Panc1 (cell line): Measurements from ENCODE around the gene ITGAX. TPM values are rescaled to one million over a fixed set of nuclear protein-coding genes. Genes with fewer than 3 reads are reported as not detected.

Experiments
- ATAC-seq: fragments of 200-7000 bp; cut with Tn5 transposase; 2 replicates; pipeline ENCODE4 v1.9.1; 2020; ENCODE audit warnings: mild to moderate bottlenecking, moderate library complexity
- BruUV-seq: library from RNA; stranded (reverse); fragments of 400-500 nt; replicated peaks from 2 replicates; lab custom pipeline; 2021; lab: Mats Ljungman, UMichigan
- CTCF ChIA-PET: fragments of 300-600 bp; sonication (Branson Sonifier 250); formaldehyde crosslinking; loops from one replicate; lab custom pipeline; 2022; ENCODE audit warnings: antibody characterized with exemption; lab: Charles Lee
- POLR2A ChIA-PET: fragments of 300-600 bp; sonication (Branson Sonifier 250); formaldehyde crosslinking; loops from one replicate; lab custom pipeline; 2022; ENCODE audit warnings: antibody characterized with exemption; lab: Charles Lee
- DNase-seq: peaks from one replicate; pipeline ENCODE4 v3.0.0-alpha.2; 2010; ENCODE audit warnings: low read depth, low spot score
- H3K27ac ChIP-seq: 2 replicates; pipeline ENCODE4 v1.5.1; 2011; ENCODE audit warnings: mild to moderate bottlenecking, low read length, inconsistent platforms
- H3K27me3 ChIP-seq: fragments of 200-500 bp; sonication (Bioruptor generic); 2 replicates; pipeline ENCODE4 v1.6.0; 2014; ENCODE audit warnings: low read length, inconsistent platforms; ENCODE audit not compliant: control insufficient read depth, insufficient read depth
- H3K36me3 ChIP-seq: fragments of 200-500 bp; sonication (Bioruptor generic); 2 replicates; pipeline ENCODE4 v1.5.1; 2014; ENCODE audit warnings: inconsistent platforms, mild to moderate bottlenecking, low read length, moderate library complexity; ENCODE audit not compliant: control insufficient read depth, insufficient read depth
- H3K4me1 ChIP-seq: 2 replicates; pipeline ENCODE4 v1.5.1; 2011; ENCODE audit warnings: inconsistent platforms, mild to moderate bottlenecking, low read length, moderate library complexity; ENCODE audit not compliant: control insufficient read depth, insufficient read depth
- H3K4me3 ChIP-seq, 2 experiments: 2 replicates each; pipeline ENCODE4 v1.5.1; 2011 to 2012; ENCODE audit warnings: low read depth in 2 of 2, low read length in 2 of 2, mild to moderate bottlenecking in 2 of 2, inconsistent platforms in 1 of 2, moderate library complexity in 1 of 2
- H3K9me3 ChIP-seq: fragments of 200-500 bp; sonication (Bioruptor generic); 2 replicates; pipeline ENCODE4 v1.5.1; 2014; ENCODE audit warnings: low read depth, mild to moderate bottlenecking, inconsistent platforms, low read length, moderate library complexity; ENCODE audit not compliant: control insufficient read depth, insufficient read depth
- POLR2AphosphoS5 ChIP-seq: IDR thresholded peaks from 2 replicates; pipeline ENCODE4 v1.6.1; 2012; ENCODE audit warnings: mild to moderate bottlenecking, low read depth, low read length, moderate library complexity
- REST ChIP-seq, 2 experiments: IDR thresholded peaks; 2 replicates each; pipeline ENCODE4 v1.6.1; 2011 to 2012; ENCODE audit warnings: low read depth in 2 of 2, control low read depth in 1 of 2, low read length in 1 of 2, mild to moderate bottlenecking in 1 of 2, moderate library complexity in 1 of 2; ENCODE audit not compliant: insufficient read depth in 1 of 2
- SIN3A ChIP-seq: IDR thresholded peaks from 2 replicates; pipeline ENCODE4 v1.6.1; 2012; ENCODE audit warnings: low read depth, mild to moderate bottlenecking, low read length, moderate library complexity, borderline replicate concordance; ENCODE audit not compliant: insufficient read depth
- TCF7L2 ChIP-seq: IDR thresholded peaks from 2 replicates; pipeline ENCODE4 v1.6.1; 2011; ENCODE audit warnings: mild to moderate bottlenecking, low read depth, low read length, inconsistent platforms
- in situ Hi-C: cut with HindIII; loops from 2 replicates; pipeline ENCODE4 v1.10.0; 2016; ENCODE audit warnings: low sequenced_read_pairs, low pct_unique_long_range_greater_than_20kb
- intact Hi-C: fragments of 100-400 bp; cut with micrococcal nuclease; formaldehyde crosslinking; loops from one replicate; pipeline ENCODE4 v1.10.0; 2022; ENCODE audit not compliant: unreplicated experiment
- total RNA-seq: library from RNA; stranded (reverse); gene quantifications from one replicate; pipeline ENCODE4 v1.2.1, GENCODE V29; 2021; ENCODE audit not compliant: unreplicated experiment
- TF ChIP-seq, protein P1 (sequence below): fragments of 450-650 bp; IDR thresholded peaks from 2 replicates; pipeline ENCODE4 v1.5.1; 2017; ENCODE audit warnings: mild to moderate bottlenecking

The ITGAX gene
- total RNA-seq, 1 experiment from 2014 or later = 0.49 TPM

DNA sequence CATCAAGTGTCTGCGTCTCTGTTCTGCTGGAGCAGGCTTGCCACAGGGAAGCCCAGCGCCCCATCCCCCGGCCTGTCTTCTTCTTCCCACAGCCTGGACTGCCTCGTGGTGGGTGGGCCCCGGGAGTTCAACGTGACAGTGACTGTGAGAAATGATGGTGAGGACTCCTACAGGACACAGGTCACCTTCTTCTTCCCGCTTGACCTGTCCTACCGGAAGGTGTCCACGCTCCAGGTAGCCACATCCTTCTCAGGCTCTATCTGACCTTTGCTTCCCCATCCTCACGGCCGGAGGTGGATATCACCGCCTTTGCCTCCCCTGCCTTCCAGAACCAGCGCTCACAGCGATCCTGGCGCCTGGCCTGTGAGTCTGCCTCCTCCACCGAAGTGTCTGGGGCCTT is 29.8 kb upstream of the ITGAX start:
- Histone ChIP-seq H3K27ac (no peak overlapping the region), H3K4me1 (no peaks in the 10 kb centered on the region), H3K27me3 (no peaks in the 10 kb centered on the region), H3K36me3 (no peaks in the 10 kb centered on the region), H3K9me3 (peaks cover 11% of the 10 kb centered on the region; the same call in 1 of the 2 replicates), H3K4me3 (no peak overlapping the region)
- TF ChIP-seq POLR2AphosphoS5 (no peak), TCF7L2 (no peak), SIN3A (no peak), REST (IDR thresholded peaks at IDR 0.05; ENCODE audit: insufficient read depth in 1 of 2, low read depth in 2 of 2, low read length in 1 of 2) (no peak)
- TF ChIP-seq, protein P1, sequence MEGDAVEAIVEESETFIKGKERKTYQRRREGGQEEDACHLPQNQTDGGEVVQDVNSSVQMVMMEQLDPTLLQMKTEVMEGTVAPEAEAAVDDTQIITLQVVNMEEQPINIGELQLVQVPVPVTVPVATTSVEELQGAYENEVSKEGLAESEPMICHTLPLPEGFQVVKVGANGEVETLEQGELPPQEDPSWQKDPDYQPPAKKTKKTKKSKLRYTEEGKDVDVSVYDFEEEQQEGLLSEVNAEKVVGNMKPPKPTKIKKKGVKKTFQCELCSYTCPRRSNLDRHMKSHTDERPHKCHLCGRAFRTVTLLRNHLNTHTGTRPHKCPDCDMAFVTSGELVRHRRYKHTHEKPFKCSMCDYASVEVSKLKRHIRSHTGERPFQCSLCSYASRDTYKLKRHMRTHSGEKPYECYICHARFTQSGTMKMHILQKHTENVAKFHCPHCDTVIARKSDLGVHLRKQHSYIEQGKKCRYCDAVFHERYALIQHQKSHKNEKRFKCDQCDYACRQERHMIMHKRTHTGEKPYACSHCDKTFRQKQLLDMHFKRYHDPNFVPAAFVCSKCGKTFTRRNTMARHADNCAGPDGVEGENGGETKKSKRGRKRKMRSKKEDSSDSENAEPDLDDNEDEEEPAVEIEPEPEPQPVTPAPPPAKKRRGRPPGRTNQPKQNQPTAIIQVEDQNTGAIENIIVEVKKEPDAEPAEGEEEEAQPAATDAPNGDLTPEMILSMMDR = no peak
- ATAC-seq (no peak), DNase-seq (no peak)
- BruUV-seq = no TSS peak
- in situ Hi-C loops = no loop called here
- CTCF ChIA-PET = no interaction called here
- POLR2A ChIA-PET = no interaction called here
- intact Hi-C loops = no loop called here

DNA sequence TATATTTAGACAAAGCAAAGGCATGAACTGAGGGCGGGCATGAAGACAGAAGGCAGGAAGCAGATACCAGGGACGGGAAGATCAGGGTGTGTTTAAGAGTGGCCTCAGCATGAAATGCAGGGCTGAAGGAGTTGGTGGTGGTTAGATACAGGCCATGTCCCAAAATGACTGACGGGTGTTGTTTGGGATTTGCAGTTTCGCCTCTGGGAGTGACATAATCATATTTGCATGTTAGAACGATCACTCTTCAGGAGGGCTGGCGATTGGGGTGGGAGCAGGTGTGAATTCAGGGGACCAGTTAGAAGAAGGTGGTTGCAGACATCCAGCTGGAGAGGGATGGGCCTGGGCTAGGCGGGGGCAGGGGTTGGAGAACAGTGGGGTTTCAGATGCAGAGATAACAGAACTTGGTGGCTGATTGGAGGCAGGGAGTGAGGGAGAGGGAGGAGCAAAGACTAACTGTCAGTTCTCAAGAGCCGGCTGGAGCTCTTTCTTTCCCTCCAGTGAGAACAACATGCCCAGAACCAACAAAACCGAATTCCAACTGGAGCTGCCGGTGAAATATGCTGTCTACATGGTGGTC is 27.2 kb upstream of the ITGAX start:
- BruUV-seq = no TSS peak
- intact Hi-C loops = no loop called here
- POLR2A ChIA-PET = no interaction called here
- DNase-seq (no peak), ATAC-seq (no peak)
- H3K36me3 ChIP-seq = no peaks in the 10 kb centered on the region
- H3K27me3 ChIP-seq = peaks cover 7% of the 10 kb centered on the region; the same call in 1 of the 2 replicates
- H3K4me3 ChIP-seq = no peak overlapping the region
- TF ChIP-seq TCF7L2 (no peak), SIN3A (no peak), POLR2AphosphoS5 (no peak), REST (IDR thresholded peaks at IDR 0.05; ENCODE audit: insufficient read depth in 1 of 2, low read depth in 2 of 2, low read length in 1 of 2) (no peak)
- TF ChIP-seq, protein P1 = no peak
- 0 out of 2 replicates have a peak, but pooled peaks cover under 1% of the 10 kb centered on the region for H3K9me3 ChIP-seq
- no peaks in the 10 kb centered on the region for H3K4me1 ChIP-seq
- in situ Hi-C loops = no loop called here
- H3K27ac ChIP-seq = no peak overlapping the region
- CTCF ChIA-PET = interaction anchor here (0.6 kb wide), 1 partner anchor 186 kb away, joined by 3 read pairs; no protein-coding TSS in a partner anchor
